ENCODE data around the gene ICAM1. TPM values are rescaled to one million over a fixed set of nuclear protein-coding genes. Genes with fewer than 3 reads are reported as not detected.
"Not testable (repeated sequence)": the region's sequence is repeated elsewhere in the genome, so short reads cannot be mapped to it uniquely, and the experiment has no call there.

The ICAM1 gene
- total RNA-seq, 4 donors from 2014 or later = 6.5 to 32.8 (median 23.2) TPM

GRCh38 chr19:10235003-10235402 lies 35.9 kb upstream of the ICAM1 start:
- Histone ChIP-seq H3K27me3 (no peaks in the 10 kb centered on the region), H3K9me3 (no peaks in the 10 kb centered on the region), H3K4me1 (no peaks in the 10 kb centered on the region), H3K4me3 (no peak overlapping the region), H3K27ac (no peak overlapping the region), H3K36me3 (no peaks in the 10 kb centered on the region)
- no peak for DNase-seq
- TF ChIP-seq CTCF (IDR thresholded peaks at IDR 0.05) (no peak), POLR2A (IDR thresholded peaks at IDR 0.05) (no peak)
- intact Hi-C loops (cut with DNase I; ENCODE audit: low total_unique reads) = no loop called here

- intact Hi-C loops (cut with DNase I; ENCODE audit: low total_unique reads) = not testable (repeated sequence)
- peak overlapping the region; percentile 60 to 73 for H3K27ac ChIP-seq
These were observed 35.5 kb upstream of the ICAM1 start for GRCh38 chr19:10235409-10235808.

GRCh38 chr19:10237702-10238101 lies 33.2 kb upstream of the ICAM1 start:
- intact Hi-C loops (cut with DNase I; ENCODE audit: low total_unique reads) = no loop called here
- no peak for TF ChIP-seq CTCF (IDR thresholded peaks at IDR 0.05)
- no peak for TF ChIP-seq POLR2A (IDR thresholded peaks at IDR 0.05)
- Histone ChIP-seq H3K4me1 (no peaks in the 10 kb centered on the region), H3K27ac (peak overlapping the region in 1 of 2 donors; percentile 73), H3K9me3 (no peaks in the 10 kb centered on the region), H3K36me3 (no peaks in the 10 kb centered on the region), H3K4me3 (no peak overlapping the region), H3K27me3 (no peaks in the 10 kb centered on the region)
- no peak for DNase-seq

More at GRCh38 chr19:10235409-10235808, 35.5 kb upstream of the ICAM1 start:
- H3K27me3 ChIP-seq, H3K4me1 ChIP-seq, H3K4me3 ChIP-seq, DNase-seq, H3K9me3 ChIP-seq, H3K36me3 ChIP-seq: not testable (repeated sequence)

GRCh38 chr19:10238172-10238783 lies 32.6 kb upstream of the ICAM1 start:
- H3K4me1 ChIP-seq = no peaks in the 10 kb centered on the region
- H3K9me3 ChIP-seq = no peaks in the 10 kb centered on the region
- DNase-seq = peak; percentile 58 to 85
- intact Hi-C loops (cut with DNase I; ENCODE audit: low total_unique reads) = no loop called here
- H3K27me3 ChIP-seq = no peaks in the 10 kb centered on the region
- H3K4me3 ChIP-seq = no peak overlapping the region
- peak overlapping the region in 1 of 2 donors; percentile 73 for H3K27ac ChIP-seq
- no peaks in the 10 kb centered on the region for H3K36me3 ChIP-seq
- no peak for TF ChIP-seq POLR2A (IDR thresholded peaks at IDR 0.05)

- H3K27ac ChIP-seq; H3K4me1 ChIP-seq; H3K9me3 ChIP-seq; H3K27me3 ChIP-seq; H3K4me3 ChIP-seq; H3K36me3 ChIP-seq; intact Hi-C loops (cut with DNase I; ENCODE audit: low total_unique reads); DNase-seq: not testable (repeated sequence)
These were observed 29.0 kb upstream of the ICAM1 start for GRCh38 chr19:10241826-10242449.

GRCh38 chr19:10243606-10244005 lies 27.3 kb upstream of the ICAM1 start:
- intact Hi-C loops (cut with DNase I; ENCODE audit: low total_unique reads) = no loop called here
- Histone ChIP-seq H3K9me3 (no peaks in the 10 kb centered on the region), H3K27me3 (no peaks in the 10 kb centered on the region), H3K4me1 (no peaks in the 10 kb centered on the region), H3K4me3 (no peak overlapping the region), H3K27ac (no peak overlapping the region), H3K36me3 (no peaks in the 10 kb centered on the region)
- TF ChIP-seq POLR2A (IDR thresholded peaks at IDR 0.05) = no peak
- no peak for TF ChIP-seq CTCF (IDR thresholded peaks at IDR 0.05)
- no peak for DNase-seq

Data from uterus (tissue), 4 donors.